WERI-Rb-1 (cell line): Measurements from ENCODE around the gene COL27A1.

Experiments
- DNase-seq: peaks from one replicate; pipeline ENCODE4 v3.0.0-alpha.2; 2020
- H3K27ac ChIP-seq: fragments of 250-450 bp; sonication (Bioruptor Pico); 2 replicates; pipeline ENCODE4 v1.5.1; 2020; ENCODE audit warnings: mild to moderate bottlenecking, moderate library complexity
- H3K27me3 ChIP-seq: fragments of 250-450 bp; sonication (Bioruptor Pico); 2 replicates; pipeline ENCODE4 v1.5.1; 2021; ENCODE audit warnings: mild to moderate bottlenecking, low read depth, moderate library complexity; ENCODE audit not compliant: insufficient read depth, severe bottlenecking
- H3K36me3 ChIP-seq: fragments of 250-450 bp; sonication (Bioruptor Pico); 2 replicates; pipeline ENCODE4 v1.5.1; 2020; ENCODE audit warnings: mild to moderate bottlenecking, moderate library complexity
- H3K4me3 ChIP-seq: 2 replicates; pipeline ENCODE4 v1.5.1; 2011; ENCODE audit warnings: low read depth, mild to moderate bottlenecking, control low read depth, low read length
- H3K9me3 ChIP-seq: fragments of 250-450 bp; sonication (Bioruptor Pico); 2 replicates; pipeline ENCODE4 v1.5.1; 2021; ENCODE audit warnings: mild to moderate bottlenecking, moderate library complexity; ENCODE audit not compliant: severe bottlenecking
- CTCF ChIP-seq: IDR thresholded peaks from 2 replicates; pipeline ENCODE4 v1.5.1; 2011; ENCODE audit warnings: low read depth, mild to moderate bottlenecking, control low read depth, inconsistent platforms, low read length

COL27A1 gene

DNA sequence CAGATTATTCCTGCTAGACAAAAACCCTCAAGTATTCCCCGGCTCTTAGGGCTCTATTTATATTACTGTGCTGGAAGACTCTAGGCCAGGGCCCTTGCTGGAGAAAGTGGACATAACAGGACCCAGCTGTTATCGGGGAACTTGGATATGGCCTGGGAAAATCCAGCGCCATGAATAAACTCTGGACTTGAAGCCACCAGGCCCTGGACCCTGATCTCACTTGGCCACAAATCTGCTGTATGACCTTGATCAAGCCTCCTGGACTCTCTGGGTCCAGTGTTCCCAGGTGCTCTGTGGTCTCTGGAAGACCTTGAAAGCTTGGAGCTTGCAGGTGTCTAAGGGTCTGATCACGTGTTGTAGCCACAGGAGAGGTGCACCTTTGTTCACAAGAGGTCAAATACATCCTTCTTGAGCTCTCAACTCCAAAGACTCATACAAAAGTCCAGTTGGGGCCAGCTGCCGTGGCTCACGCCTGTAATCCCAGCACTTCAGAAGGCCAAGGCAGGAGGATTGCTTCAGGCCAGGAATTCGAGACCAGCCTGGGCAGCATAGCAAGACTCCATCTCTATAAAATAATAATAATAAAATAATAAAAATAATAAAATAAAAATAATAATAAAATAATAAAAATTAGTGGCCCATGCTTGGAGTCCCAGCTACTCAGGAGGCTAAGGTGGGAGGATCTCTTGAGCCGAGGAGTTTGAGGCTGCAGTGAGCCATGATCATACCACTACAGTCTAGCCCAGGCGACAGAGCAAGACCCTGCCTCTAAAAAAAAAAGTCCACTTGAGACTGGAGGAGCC, 26.5 kb downstream of the COL27A1 start:
- Histone ChIP-seq H3K36me3 (peaks cover 60% of the 10 kb centered on the region), H3K9me3 (no peaks in the 10 kb centered on the region), H3K4me3 (no peak overlapping the region), H3K27ac (no peak overlapping the region), H3K27me3 (no peaks in the 10 kb centered on the region)
- no peak for TF ChIP-seq CTCF
- no peak for DNase-seq

DNA sequence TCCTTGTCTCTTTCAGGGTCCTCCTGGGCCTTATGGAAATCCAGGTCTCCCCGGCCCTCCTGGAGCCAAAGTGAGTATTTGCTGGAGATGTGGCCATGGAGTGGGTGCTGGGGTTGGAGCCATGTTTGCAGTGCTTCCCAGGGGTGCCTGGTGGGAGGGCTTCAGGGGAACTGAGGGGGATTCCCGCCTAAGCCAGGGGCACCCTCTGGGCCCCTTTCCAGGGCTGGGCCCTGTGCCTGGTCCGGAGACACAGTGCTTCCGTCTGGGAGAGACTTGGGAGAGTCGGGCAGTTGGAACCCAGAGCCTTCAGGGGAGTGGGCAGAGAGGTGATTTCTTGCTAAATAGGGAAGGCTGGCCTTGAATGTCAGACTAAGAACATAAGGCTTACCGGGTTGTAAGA, 27.7 kb downstream of the COL27A1 start:
- Histone ChIP-seq H3K9me3 (no peaks in the 10 kb centered on the region), H3K27me3 (no peaks in the 10 kb centered on the region), H3K36me3 (peaks cover 67% of the 10 kb centered on the region), H3K4me3 (no peak overlapping the region), H3K27ac (no peak overlapping the region)
- DNase-seq, result no peak
- TF ChIP-seq CTCF, result no peak

DNA sequence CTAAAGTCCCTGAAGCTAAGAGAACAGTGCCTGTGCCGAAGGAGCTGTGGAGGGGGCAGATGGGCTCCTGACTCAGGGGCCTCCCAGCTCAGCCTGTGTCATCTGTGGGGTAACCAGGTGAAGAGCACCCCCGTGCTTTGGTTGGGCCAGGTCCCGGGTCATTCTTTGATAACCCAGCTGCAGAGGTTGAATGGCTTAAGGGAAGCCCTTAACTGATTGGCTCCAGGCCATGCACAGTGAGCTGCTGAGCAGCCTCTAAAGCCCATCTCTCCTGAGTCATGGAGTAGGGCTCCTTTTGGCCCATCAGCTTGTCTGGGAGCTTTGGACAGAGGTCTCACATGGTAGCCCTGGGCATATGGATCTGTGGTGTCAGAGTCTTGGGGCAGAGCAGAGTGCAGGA, 28.7 kb downstream of the COL27A1 start:
- Histone ChIP-seq H3K9me3 (peaks cover under 1% of the 10 kb centered on the region), H3K36me3 (peaks cover 60% of the 10 kb centered on the region), H3K27me3 (no peaks in the 10 kb centered on the region), H3K27ac (peak overlapping the region; percentile 8; the same call in 1 of the 2 replicates), H3K4me3 (no peak overlapping the region)
- DNase-seq, result no peak
- TF ChIP-seq CTCF, result no peak

- Histone ChIP-seq H3K27ac (no peak overlapping the region), H3K9me3 (peaks cover 5% of the 10 kb centered on the region), H3K4me3 (no peak overlapping the region), H3K27me3 (no peaks in the 10 kb centered on the region), H3K36me3 (peaks cover 57% of the 10 kb centered on the region)
- DNase-seq, result no peak
- no peak for TF ChIP-seq CTCF
These were observed 29.5 kb downstream of the COL27A1 start for GRCh38 chr9:114184866-114185265.

GRCh38 chr9:114185570-114186490, 30.5 kb downstream of the COL27A1 start:
- peaks cover 54% of the 10 kb centered on the region for H3K36me3 ChIP-seq
- DNase-seq, result no peak
- peaks cover 9% of the 10 kb centered on the region for H3K9me3 ChIP-seq
- no peaks in the 10 kb centered on the region for H3K27me3 ChIP-seq
- no peak overlapping the region for H3K27ac ChIP-seq
- H3K4me3 ChIP-seq, result no peak overlapping the region
- no peak for TF ChIP-seq CTCF
